Breast epithelium (tissue), 4 donors: ENCODE results near the gene ALS2CL. TPM values are rescaled to one million over a fixed set of nuclear protein-coding genes. Genes with fewer than 3 reads are reported as not detected.

Source experiments
- DNase-seq, 2 donors: peaks; one replicate each; pipeline ENCODE4 v3.0.0-alpha.2; 2019; ENCODE audit warnings: low spot score in 2 of 2
- H3K27ac ChIP-seq, 2 donors: fragments of 200-600 bp; sonication (generic) in 1 of 2; one replicate each; pipeline ENCODE4 v1.5.1; 2016 to 2019; ENCODE audit warnings: mild to moderate bottlenecking in 1 of 2
- H3K27me3 ChIP-seq, 2 donors: fragments of 200-600 bp; sonication (generic) in 1 of 2; one replicate each; pipeline versions ENCODE4 v1.5.1 to v1.6.0; 2017 to 2019; ENCODE audit warnings: control low read depth in 1 of 2, mild to moderate bottlenecking in 1 of 2
- H3K36me3 ChIP-seq: fragments of 200-600 bp; one replicate; pipeline ENCODE4 v1.5.1; 2019
- H3K4me1 ChIP-seq, 2 donors: fragments of 200-600 bp; sonication (generic); one replicate each; pipeline ENCODE4 v1.5.1; 2016 to 2019; ENCODE audit warnings: control low read depth in 1 of 2
- H3K4me3 ChIP-seq, 3 donors: fragments of 200-600 bp; sonication (generic); 1 replicate in 2 of 3; 2 replicates in 1 of 3; pipeline ENCODE4 v1.5.1; 2016 to 2019; ENCODE audit warnings: mild to moderate bottlenecking in 3 of 3, moderate library complexity in 2 of 3
- H3K9me3 ChIP-seq, 2 donors: fragments of 200-600 bp; sonication (generic) in 1 of 2; one replicate each; pipeline ENCODE4 v1.5.1; 2016 to 2019; ENCODE audit warnings: control low read depth in 1 of 2
- POLR2A ChIP-seq: fragments of 450-650 bp; IDR thresholded peaks from one replicate; pipeline ENCODE4 v1.6.1; 2016; ENCODE audit warnings: antibody characterized with exemption, mild to moderate bottlenecking, moderate library complexity
- POLR2AphosphoS5 ChIP-seq, 3 donors: sonication (generic); formaldehyde crosslinking; IDR thresholded peaks; one replicate each; pipeline ENCODE4 v1.6.1; 2017; ENCODE audit warnings: antibody characterized with exemption in 3 of 3
- intact Hi-C: fragments of 100-400 bp; cut with DNase I; formaldehyde crosslinking; loops from one replicate; pipeline ENCODE4 v1.15.1; 2023; ENCODE audit warnings: low total_unique reads
- total RNA-seq, 3 donors: library from RNA; depleted of rRNA; stranded (reverse); fragments of >200 nt; gene quantifications; one replicate each; pipeline ENCODE4 v1.1.0, GENCODE V29; 2016
- TF ChIP-seq, protein P1 (sequence below), 3 donors: fragments of 450-650 bp; IDR thresholded peaks; one replicate each; pipeline ENCODE4 v1.5.1; 2016 to 2017; ENCODE audit warnings: antibody characterized with exemption in 3 of 3, mild to moderate bottlenecking in 3 of 3, moderate library complexity in 3 of 3

ALS2CL gene
- total RNA-seq, 3 donors from 2014 or later, result 6.7 to 22.9 (median 20.6) TPM

DNA sequence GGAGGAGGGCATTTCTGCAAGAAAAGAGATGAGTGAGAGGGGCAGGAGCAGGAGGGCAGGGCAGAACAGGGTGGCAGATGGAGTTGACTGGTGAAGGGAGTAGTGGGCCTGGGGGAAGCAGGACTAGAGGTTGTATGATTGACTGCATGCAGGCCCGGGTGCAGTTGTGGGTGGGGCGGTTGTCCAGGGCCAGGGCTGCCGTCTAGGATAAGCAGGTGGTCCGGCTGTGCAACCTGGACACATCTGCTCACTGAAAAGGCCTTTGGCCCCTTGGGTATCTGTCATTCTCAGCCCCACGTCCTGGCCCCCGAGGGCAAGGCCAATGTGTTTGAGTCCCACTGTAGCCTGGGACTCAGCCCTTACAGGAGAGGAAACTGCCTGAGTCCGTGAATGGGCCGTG is 25.4 kb downstream of the ALS2CL start:
- TF ChIP-seq, protein P1, sequence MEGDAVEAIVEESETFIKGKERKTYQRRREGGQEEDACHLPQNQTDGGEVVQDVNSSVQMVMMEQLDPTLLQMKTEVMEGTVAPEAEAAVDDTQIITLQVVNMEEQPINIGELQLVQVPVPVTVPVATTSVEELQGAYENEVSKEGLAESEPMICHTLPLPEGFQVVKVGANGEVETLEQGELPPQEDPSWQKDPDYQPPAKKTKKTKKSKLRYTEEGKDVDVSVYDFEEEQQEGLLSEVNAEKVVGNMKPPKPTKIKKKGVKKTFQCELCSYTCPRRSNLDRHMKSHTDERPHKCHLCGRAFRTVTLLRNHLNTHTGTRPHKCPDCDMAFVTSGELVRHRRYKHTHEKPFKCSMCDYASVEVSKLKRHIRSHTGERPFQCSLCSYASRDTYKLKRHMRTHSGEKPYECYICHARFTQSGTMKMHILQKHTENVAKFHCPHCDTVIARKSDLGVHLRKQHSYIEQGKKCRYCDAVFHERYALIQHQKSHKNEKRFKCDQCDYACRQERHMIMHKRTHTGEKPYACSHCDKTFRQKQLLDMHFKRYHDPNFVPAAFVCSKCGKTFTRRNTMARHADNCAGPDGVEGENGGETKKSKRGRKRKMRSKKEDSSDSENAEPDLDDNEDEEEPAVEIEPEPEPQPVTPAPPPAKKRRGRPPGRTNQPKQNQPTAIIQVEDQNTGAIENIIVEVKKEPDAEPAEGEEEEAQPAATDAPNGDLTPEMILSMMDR (IDR thresholded peaks at IDR 0.05), result no peak
- TF ChIP-seq POLR2A (no peak), POLR2AphosphoS5 (IDR thresholded peaks at IDR 0.05) (no peak)
- H3K4me1 ChIP-seq, result no peaks in the 10 kb centered on the region
- peak in 1 of 2 donors; percentile 47 for DNase-seq
- no peaks in the 10 kb centered on the region for H3K27me3 ChIP-seq
- intact Hi-C loops, result no loop called here
- no peaks in the 10 kb centered on the region for H3K9me3 ChIP-seq
- no peak overlapping the region for H3K27ac ChIP-seq
- H3K4me3 ChIP-seq, result no peak overlapping the region
- H3K36me3 ChIP-seq, result no peaks in the 10 kb centered on the region

DNA sequence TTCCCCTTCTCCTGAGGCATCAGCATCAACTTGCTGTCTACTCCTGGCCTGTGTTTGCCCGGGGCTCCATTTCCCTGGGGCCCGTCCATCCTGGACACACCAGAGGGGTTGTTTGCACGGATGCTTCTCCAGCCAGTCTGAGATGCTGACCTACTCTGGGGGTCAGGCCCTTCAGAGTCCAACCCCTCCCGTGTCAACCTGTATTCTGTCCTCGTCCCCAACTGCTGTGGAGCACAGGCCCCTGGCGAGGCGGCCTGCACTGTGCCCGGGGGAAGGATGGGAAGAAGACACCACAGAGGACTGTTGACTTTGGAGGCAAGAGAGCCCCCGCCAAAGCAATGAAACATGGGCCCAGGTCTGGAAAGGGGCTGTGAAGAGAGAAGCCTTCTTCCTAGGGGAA is 25.8 kb downstream of the ALS2CL start:
- Histone ChIP-seq H3K36me3 (no peaks in the 10 kb centered on the region), H3K27ac (no peak overlapping the region), H3K9me3 (no peaks in the 10 kb centered on the region), H3K4me1 (peaks cover 0 to 4% of the 10 kb centered on the region in 2 donors), H3K4me3 (no peak overlapping the region), H3K27me3 (no peaks in the 10 kb centered on the region)
- peak in 1 of 2 donors; percentile 48 for DNase-seq
- TF ChIP-seq, protein P1 (IDR thresholded peaks at IDR 0.05), result no peak
- no peak for TF ChIP-seq POLR2A
- no peak for TF ChIP-seq POLR2AphosphoS5 (IDR thresholded peaks at IDR 0.05)
- intact Hi-C loops, result no loop called here

DNA sequence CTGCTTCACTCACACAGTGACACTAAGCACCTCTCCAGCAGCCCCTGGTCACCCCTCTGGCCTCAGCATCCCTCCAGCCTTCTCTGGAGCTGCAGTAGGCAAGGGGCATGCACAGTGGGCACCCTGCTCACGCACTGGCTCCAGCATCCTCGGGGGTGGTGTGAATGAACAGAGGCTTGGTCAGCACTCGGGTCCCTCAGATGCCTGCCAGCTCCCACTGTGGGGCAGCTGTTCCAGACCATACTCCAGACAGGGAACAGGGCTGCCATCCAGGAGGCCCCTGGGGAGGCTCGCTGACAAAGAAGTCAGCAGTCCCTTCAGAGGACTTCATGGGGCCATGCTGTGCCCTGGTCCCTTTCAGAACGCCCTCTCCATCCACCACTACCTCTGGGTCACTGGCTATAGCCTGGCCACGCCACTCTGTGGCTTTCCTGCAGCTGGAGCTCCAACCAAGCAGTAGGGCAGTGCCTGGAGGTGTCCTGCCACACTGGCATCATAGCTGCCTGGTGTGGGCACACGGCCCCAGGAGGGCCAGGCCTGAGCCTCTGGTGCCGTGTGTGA is 26.3 kb downstream of the ALS2CL start:
- Histone ChIP-seq H3K4me1 (peaks cover 0 to 4% of the 10 kb centered on the region in 2 donors), H3K27ac (no peak overlapping the region), H3K9me3 (no peaks in the 10 kb centered on the region), H3K36me3 (no peaks in the 10 kb centered on the region), H3K4me3 (no peak overlapping the region), H3K27me3 (no peaks in the 10 kb centered on the region)
- TF ChIP-seq POLR2AphosphoS5 (IDR thresholded peaks at IDR 0.05) (no peak), POLR2A (no peak)
- TF ChIP-seq, protein P1 (IDR thresholded peaks at IDR 0.05), result no peak
- intact Hi-C loops, result no loop called here
- peak in 1 of 2 donors; percentile 42 for DNase-seq

DNA sequence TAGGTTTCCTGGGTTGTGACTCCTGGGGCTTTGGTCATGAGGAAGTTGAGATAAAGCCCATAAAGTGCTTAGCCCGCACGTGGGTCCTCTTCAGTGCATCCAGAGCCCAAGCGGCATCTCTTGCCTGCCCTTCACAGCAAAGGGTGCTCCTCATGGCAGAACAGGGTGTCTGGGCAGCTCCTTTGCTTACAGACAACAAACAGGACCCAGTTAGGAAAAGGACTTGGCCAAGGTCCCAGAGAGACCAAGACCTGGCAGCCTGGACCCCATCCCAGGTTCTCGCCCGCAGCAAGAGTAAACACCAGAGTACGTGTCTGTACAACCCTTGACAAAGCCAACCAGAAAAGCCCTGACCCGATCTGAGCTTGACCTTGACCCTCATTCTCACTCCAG is 27.0 kb downstream of the ALS2CL start:
- H3K36me3 ChIP-seq, result no peaks in the 10 kb centered on the region
- H3K27ac ChIP-seq, result no peak overlapping the region
- no peaks in the 10 kb centered on the region for H3K27me3 ChIP-seq
- H3K4me3 ChIP-seq, result no peak overlapping the region
- peak in 1 of 2 donors; percentile 49 for DNase-seq
- intact Hi-C loops, result no loop called here
- no peaks in the 10 kb centered on the region for H3K9me3 ChIP-seq
- peaks cover 0 to 4% of the 10 kb centered on the region in 2 donors for H3K4me1 ChIP-seq
- TF ChIP-seq, protein P1 (IDR thresholded peaks at IDR 0.05), result no peak

DNA sequence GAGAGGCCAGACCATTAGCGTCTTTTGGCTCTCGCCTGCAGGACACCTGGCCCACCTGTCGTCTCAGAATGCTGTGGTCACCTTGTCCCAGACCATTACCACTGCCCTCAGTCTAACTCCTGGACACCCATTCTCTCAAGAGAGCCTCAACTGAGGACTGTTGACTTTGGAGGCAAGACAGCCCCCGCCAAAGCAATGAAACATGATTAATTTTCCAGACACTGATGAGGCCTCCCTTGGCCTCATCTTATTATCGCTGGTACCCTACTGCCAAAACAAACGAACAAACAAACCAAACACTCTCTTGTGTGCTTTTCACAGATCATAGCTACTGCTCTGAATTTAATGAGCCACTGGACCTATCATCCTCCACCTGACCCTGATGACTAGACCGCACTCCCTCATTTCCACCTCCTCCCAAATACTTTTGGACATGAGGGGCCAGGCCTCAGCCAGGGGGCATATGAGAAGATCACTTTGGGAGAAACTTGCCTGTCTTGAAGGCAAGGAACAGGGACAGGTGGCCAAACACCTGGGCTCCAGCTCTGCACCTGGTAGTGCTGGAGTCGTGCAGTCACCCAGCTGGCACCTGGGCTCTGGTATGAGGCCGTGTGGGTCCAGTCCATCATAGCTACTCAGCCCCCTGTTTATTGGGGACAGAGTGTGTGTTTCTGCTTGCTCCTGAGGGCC is 27.6 kb downstream of the ALS2CL start:
- H3K27ac ChIP-seq, result no peak overlapping the region
- H3K27me3 ChIP-seq, result no peaks in the 10 kb centered on the region
- H3K36me3 ChIP-seq, result no peaks in the 10 kb centered on the region
- intact Hi-C loops, result no loop called here
- peak in 1 of 2 donors; percentile 30 for DNase-seq
- no peak overlapping the region for H3K4me3 ChIP-seq
- peaks cover under 1 to 4% of the 10 kb centered on the region in 2 donors for H3K4me1 ChIP-seq
- no peaks in the 10 kb centered on the region for H3K9me3 ChIP-seq
- TF ChIP-seq, protein P1 (IDR thresholded peaks at IDR 0.05), result no peak
- TF ChIP-seq POLR2A (no peak), POLR2AphosphoS5 (IDR thresholded peaks at IDR 0.05) (no peak)
